GM12878 (cell line): ENCODE data around the gene MAPK8IP1. TPM values are rescaled to one million over a fixed set of nuclear protein-coding genes. Genes with fewer than 3 reads are reported as not detected.

Experiments used
- ATAC-seq: fragments of 200-7000 bp; cut with Tn5 transposase; 3 replicates; pipeline ENCODE4 v1.9.1; 2020; ENCODE audit warnings: mild to moderate bottlenecking, moderate library complexity
- BruUV-seq: library from RNA; stranded (reverse); fragments of 400-500 nt; replicated peaks from 2 replicates; lab custom pipeline; 2021; lab: Mats Ljungman, UMichigan
- CTCF ChIA-PET: fragments of 300-600 bp; sonication (Branson Sonifier 250); formaldehyde crosslinking; extraction: SDS; loops from one replicate; lab custom pipeline; 2021; ENCODE audit warnings: inconsistent platforms; lab: Yijun Ruan, JAX
- POLR2A ChIA-PET: fragments of 350-600 bp; formaldehyde crosslinking; extraction: SDS; loops from one replicate; lab custom pipeline; 2021; ENCODE audit warnings: inconsistent platforms; lab: Charles Lee
- RAD21 ChIA-PET: fragments of 300-600 bp; sonication (Branson Sonifier 250); formaldehyde crosslinking; loops from one replicate; lab custom pipeline; 2023; ENCODE audit warnings: antibody characterized with exemption; ENCODE audit not compliant: unreplicated experiment; lab: Charles Lee
- SMC1A ChIA-PET: fragments of 300-600 bp; sonication (Branson Sonifier 250); formaldehyde crosslinking; loops from one replicate; lab custom pipeline; 2023; ENCODE audit not compliant: unreplicated experiment, uncharacterized antibody; lab: Charles Lee
- DNase-seq: peaks from one replicate; pipeline ENCODE4 v3.0.0-alpha.2; 2011; ENCODE audit warnings: low read depth, low spot score
- FAIRE-seq: peaks from 3 replicates; lab custom pipeline; 2011; peaks lifted over from hg19 to GRCh38; lab: Jason Lieb, UNC
- H2AFZ ChIP-seq: 2 replicates; pipeline ENCODE4 v1.6.0; 2011; ENCODE audit warnings: low read depth, low read length, control low read depth; ENCODE audit not compliant: control insufficient read depth
- H3K27ac ChIP-seq: 2 replicates; pipeline ENCODE4 v1.5.1; 2011; ENCODE audit warnings: control low read depth; ENCODE audit not compliant: control insufficient read depth, insufficient read depth
- H3K27me3 ChIP-seq, 2 experiments: replicated peaks in 1 of 2; 2 replicates each; pipeline versions ENCODE4 v1.6.0 to v1.6.1; 2011; ENCODE audit warnings: low read length in 1 of 2; ENCODE audit not compliant: control insufficient read depth in 2 of 2, insufficient read depth in 2 of 2
- H3K36me3 ChIP-seq, 2 experiments: 2 replicates each; pipeline ENCODE4 v1.5.1; 2011; ENCODE audit warnings: low read length in 1 of 2; ENCODE audit not compliant: control insufficient read depth in 2 of 2, insufficient read depth in 2 of 2
- H3K4me1 ChIP-seq: 2 replicates; pipeline ENCODE4 v1.6.1; 2011; ENCODE audit warnings: mild to moderate bottlenecking, low read length, moderate library complexity, mixed read lengths; ENCODE audit not compliant: control insufficient read depth, insufficient read depth
- H3K4me2 ChIP-seq: 2 replicates; pipeline ENCODE4 v1.6.0; 2011; ENCODE audit warnings: control low read depth; ENCODE audit not compliant: control insufficient read depth, insufficient read depth
- H3K4me3 ChIP-seq: fragments of 200-600 bp; sonication (generic); 2 replicates; pipeline ENCODE4 v1.5.1; 2016
- H3K79me2 ChIP-seq: 2 replicates; pipeline ENCODE4 v1.6.0; 2011; ENCODE audit warnings: low read length; ENCODE audit not compliant: control insufficient read depth, insufficient read depth
- H3K9ac ChIP-seq: 2 replicates; pipeline ENCODE4 v1.8.0; 2011; ENCODE audit warnings: low read length, control low read depth, mixed read lengths; ENCODE audit not compliant: control insufficient read depth, insufficient read depth
- H3K9me3 ChIP-seq: replicated peaks from 3 replicates; pipeline ENCODE4 v1.5.1; 2011; ENCODE audit warnings: mild to moderate bottlenecking, low read length; ENCODE audit not compliant: control insufficient read depth, insufficient read depth
- H4K20me1 ChIP-seq: 2 replicates; pipeline ENCODE4 v1.6.0; 2011; ENCODE audit not compliant: control insufficient read depth, insufficient read depth
- BCL11A ChIP-seq: IDR thresholded peaks from 2 replicates; pipeline ENCODE4 v1.6.1; 2011; ENCODE audit warnings: low read depth, low read length
- BHLHE40 ChIP-seq, 2 experiments: fragments of 450-650 bp in 1 of 2; IDR thresholded peaks; 2 replicates each; pipeline ENCODE4 v1.6.1; 2011 to 2017; ENCODE audit warnings: low read depth in 2 of 2, borderline replicate concordance in 1 of 2, improper control_type of control experiment in 1 of 2, low read length in 1 of 2, mild to moderate bottlenecking in 1 of 2
- IKZF1 ChIP-seq: fragments of 450-650 bp; conservative IDR thresholded peaks from 2 replicates; pipeline ENCODE4 v1.6.1; 2017; ENCODE audit warnings: antibody characterized with exemption, mild to moderate bottlenecking
- SMAD5 ChIP-seq: IDR thresholded peaks from 2 replicates; pipeline ENCODE4 v1.6.1; 2016; ENCODE audit warnings: antibody characterized with exemption, low read depth
- TARDBP ChIP-seq: IDR thresholded peaks from 2 replicates; pipeline ENCODE4 v1.6.1; 2016; ENCODE audit warnings: borderline replicate concordance
- TCF12 ChIP-seq: IDR thresholded peaks from 2 replicates; pipeline ENCODE4 v1.6.1; 2011; ENCODE audit warnings: low read depth, mild to moderate bottlenecking, low read length
- TCF3 ChIP-seq: IDR thresholded peaks from 2 replicates; pipeline ENCODE4 v1.6.1; 2012; ENCODE audit warnings: low read depth, mild to moderate bottlenecking, low read length, borderline replicate concordance; ENCODE audit not compliant: insufficient read depth
- ZZZ3 ChIP-seq: IDR thresholded peaks from 2 replicates; pipeline ENCODE4 v1.6.1; 2011; ENCODE audit warnings: low read depth; ENCODE audit not compliant: control insufficient read depth, insufficient read length
- WGBS: methylation state at CpG from one replicate; pipeline ENCODE4 v1.1.6; 2016; ENCODE audit warnings: low lambda C conversion rate; ENCODE audit not compliant: insufficient replicate concordance, insufficient coverage; ENCODE audit errors: missing lambda C conversion rate; 5-methylcytosine and 5-hydroxymethylcytosine counted together
- in situ Hi-C: fragments of 300-500 bp; cut with MboI; formaldehyde crosslinking; loops from 9 replicates; pipeline ENCODE4 v1.14.3; 2018; ENCODE audit warnings: mixed read lengths
- intact Hi-C: fragments of 100-400 bp; cut with micrococcal nuclease; formaldehyde crosslinking; loops from one replicate; pipeline ENCODE4 v1.14.2; 2022; ENCODE audit not compliant: unreplicated experiment
- polyA plus RNA-seq, 11 experiments: library from polyadenylated mRNA; depleted of rRNA in 4 of 11; unstranded in 6 of 11; stranded (reverse) in 5 of 11; fragments of >200 nt; fragmentation: Nextera tagmentation in 4 of 11; fragmentation: Illumina TruSeq in 1 of 11; extraction: Ambion mirVana in 4 of 11; extraction: Trizol in 1 of 11; gene quantifications; 1 replicate in 1 of 11; 2 replicates in 10 of 11; pipeline versions ENCODE4 v1.2.1 to v1.2.3, GENCODE V29; 2011 to 2016; ENCODE audit warnings: inconsistent platforms in 2 of 11, missing spikeins in 2 of 11, low read depth in 1 of 11
- total RNA-seq, 4 experiments: library from RNA; depleted of rRNA in 3 of 4; stranded (reverse); fragments of >200 nt in 3 of 4; fragmentation: Illumina TruSeq in 1 of 4; extraction: Trizol in 1 of 4; gene quantifications; 2 replicates each; pipeline versions ENCODE4 v1.2.1 to v1.2.3, GENCODE V29; 2013 to 2021
- TF ChIP-seq, protein P1 (sequence below): IDR thresholded peaks from 2 replicates; pipeline ENCODE4 v1.6.1; 2012; ENCODE audit warnings: improper control_type of control experiment, low read depth, low read length; ENCODE audit not compliant: insufficient replicate concordance
- TF ChIP-seq, protein P2 (sequence below): IDR thresholded peaks from 2 replicates; pipeline ENCODE4 v1.6.1; 2012; ENCODE audit warnings: mild to moderate bottlenecking, low read depth, low read length
- TF ChIP-seq, protein P3 (sequence below): fragments of 450-650 bp; IDR thresholded peaks from 2 replicates; pipeline ENCODE4 v1.6.1; 2014; ENCODE audit warnings: mild to moderate bottlenecking

The MAPK8IP1 gene
- total and polyA plus RNA-seq, 10 of the 15 experiments (the other 5 are each of a cell fraction or from before 2014, with no cell fraction given) = 0.04 to 0.44 (median 0.11) TPM; not detected in 2

DNA sequence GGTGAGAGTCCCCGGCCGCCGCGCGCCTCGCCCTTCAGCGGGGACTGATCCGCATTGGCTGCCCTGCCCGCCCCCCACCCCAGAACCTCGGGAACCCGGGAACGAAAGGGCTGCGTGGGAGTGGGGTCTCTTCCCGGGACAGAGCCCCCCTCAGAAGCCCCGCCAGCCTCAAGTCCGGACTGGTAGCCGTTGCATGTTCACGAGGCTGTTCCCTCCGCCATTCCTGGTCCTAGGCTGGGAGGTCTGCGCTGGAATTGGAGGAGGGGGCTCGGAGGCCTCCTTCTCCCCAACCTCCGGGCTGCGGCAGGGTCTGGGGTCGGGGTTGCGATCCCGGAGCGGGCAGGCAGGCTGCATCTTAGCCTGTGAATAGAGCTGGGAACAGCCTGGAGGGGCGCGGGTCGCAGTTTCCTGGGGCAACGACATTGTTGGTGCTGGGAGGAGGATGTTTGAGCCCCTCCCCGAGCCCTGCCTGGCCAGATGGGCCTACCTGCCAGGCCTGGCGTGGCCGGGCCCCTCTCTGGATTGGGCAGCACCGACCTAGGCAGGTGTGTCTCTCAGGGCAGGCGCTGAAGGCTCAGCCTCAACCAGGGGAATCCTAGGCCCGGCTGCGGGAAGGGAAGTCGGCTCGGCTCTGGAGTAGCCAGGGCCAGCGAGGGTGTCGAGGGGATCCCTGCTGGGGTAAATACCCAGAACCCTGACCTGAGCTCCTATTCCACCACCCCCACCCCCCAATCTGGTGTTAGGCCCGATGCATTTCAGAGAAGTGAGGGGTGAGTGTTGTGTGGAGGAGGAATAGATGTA lies 670 bp downstream of the MAPK8IP1 start:
- 39% methylated on average over 43 of the region's 43 CpGs for WGBS
- Histone ChIP-seq H3K27me3 (no peaks in the 10 kb centered on the region), H3K4me1 (no peaks in the 10 kb centered on the region), H3K4me3 (peak overlapping the region; percentile 41; the same call in 1 of the 2 replicates), H3K27ac (no peak overlapping the region), H3K36me3 (no peaks in the 10 kb centered on the region), H3K79me2 (no peaks in the 10 kb centered on the region), H3K9ac (no peak overlapping the region), H3K4me2 (peak overlapping the region; percentile 68; the same call in 1 of the 2 replicates), H4K20me1 (peaks cover 3% of the 10 kb centered on the region; the same call in 1 of the 2 replicates), H3K9me3 (no peaks in the 10 kb centered on the region), H2AFZ (no peak overlapping the region)
- ATAC-seq = no peak
- ChIA-PET POLR2A (no interaction called here), SMC1A (interaction anchor here (0.9 kb wide), 1 partner anchor 44 kb away, joined by 3 read pairs; no protein-coding TSS in a partner anchor), RAD21 (no interaction called here), CTCF (no interaction called here)
- no peak for FAIRE-seq
- in situ Hi-C loops = no loop called here
- DNase-seq = no peak
- no TSS peak for BruUV-seq
- intact Hi-C loops = no loop called here
- TF ChIP-seq SMAD5 (no peak), BCL11A (no peak), TCF3 (no peak), TCF12 (no peak), IKZF1 (no peak), BHLHE40 (IDR thresholded peaks at IDR 0.05; ENCODE audit: borderline replicate concordance in 1 of 2, low read depth in 2 of 2, low read length in 1 of 2) (no peak), ZZZ3 (no peak), TARDBP (no peak)
- TF ChIP-seq, protein P1, sequence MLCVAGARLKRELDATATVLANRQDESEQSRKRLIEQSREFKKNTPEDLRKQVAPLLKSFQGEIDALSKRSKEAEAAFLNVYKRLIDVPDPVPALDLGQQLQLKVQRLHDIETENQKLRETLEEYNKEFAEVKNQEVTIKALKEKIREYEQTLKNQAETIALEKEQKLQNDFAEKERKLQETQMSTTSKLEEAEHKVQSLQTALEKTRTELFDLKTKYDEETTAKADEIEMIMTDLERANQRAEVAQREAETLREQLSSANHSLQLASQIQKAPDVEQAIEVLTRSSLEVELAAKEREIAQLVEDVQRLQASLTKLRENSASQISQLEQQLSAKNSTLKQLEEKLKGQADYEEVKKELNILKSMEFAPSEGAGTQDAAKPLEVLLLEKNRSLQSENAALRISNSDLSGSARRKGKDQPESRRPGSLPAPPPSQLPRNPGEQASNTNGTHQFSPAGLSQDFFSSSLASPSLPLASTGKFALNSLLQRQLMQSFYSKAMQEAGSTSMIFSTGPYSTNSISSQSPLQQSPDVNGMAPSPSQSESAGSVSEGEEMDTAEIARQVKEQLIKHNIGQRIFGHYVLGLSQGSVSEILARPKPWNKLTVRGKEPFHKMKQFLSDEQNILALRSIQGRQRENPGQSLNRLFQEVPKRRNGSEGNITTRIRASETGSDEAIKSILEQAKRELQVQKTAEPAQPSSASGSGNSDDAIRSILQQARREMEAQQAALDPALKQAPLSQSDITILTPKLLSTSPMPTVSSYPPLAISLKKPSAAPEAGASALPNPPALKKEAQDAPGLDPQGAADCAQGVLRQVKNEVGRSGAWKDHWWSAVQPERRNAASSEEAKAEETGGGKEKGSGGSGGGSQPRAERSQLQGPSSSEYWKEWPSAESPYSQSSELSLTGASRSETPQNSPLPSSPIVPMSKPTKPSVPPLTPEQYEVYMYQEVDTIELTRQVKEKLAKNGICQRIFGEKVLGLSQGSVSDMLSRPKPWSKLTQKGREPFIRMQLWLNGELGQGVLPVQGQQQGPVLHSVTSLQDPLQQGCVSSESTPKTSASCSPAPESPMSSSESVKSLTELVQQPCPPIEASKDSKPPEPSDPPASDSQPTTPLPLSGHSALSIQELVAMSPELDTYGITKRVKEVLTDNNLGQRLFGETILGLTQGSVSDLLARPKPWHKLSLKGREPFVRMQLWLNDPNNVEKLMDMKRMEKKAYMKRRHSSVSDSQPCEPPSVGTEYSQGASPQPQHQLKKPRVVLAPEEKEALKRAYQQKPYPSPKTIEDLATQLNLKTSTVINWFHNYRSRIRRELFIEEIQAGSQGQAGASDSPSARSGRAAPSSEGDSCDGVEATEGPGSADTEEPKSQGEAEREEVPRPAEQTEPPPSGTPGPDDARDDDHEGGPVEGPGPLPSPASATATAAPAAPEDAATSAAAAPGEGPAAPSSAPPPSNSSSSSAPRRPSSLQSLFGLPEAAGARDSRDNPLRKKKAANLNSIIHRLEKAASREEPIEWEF = no peak
- TF ChIP-seq, protein P2, sequence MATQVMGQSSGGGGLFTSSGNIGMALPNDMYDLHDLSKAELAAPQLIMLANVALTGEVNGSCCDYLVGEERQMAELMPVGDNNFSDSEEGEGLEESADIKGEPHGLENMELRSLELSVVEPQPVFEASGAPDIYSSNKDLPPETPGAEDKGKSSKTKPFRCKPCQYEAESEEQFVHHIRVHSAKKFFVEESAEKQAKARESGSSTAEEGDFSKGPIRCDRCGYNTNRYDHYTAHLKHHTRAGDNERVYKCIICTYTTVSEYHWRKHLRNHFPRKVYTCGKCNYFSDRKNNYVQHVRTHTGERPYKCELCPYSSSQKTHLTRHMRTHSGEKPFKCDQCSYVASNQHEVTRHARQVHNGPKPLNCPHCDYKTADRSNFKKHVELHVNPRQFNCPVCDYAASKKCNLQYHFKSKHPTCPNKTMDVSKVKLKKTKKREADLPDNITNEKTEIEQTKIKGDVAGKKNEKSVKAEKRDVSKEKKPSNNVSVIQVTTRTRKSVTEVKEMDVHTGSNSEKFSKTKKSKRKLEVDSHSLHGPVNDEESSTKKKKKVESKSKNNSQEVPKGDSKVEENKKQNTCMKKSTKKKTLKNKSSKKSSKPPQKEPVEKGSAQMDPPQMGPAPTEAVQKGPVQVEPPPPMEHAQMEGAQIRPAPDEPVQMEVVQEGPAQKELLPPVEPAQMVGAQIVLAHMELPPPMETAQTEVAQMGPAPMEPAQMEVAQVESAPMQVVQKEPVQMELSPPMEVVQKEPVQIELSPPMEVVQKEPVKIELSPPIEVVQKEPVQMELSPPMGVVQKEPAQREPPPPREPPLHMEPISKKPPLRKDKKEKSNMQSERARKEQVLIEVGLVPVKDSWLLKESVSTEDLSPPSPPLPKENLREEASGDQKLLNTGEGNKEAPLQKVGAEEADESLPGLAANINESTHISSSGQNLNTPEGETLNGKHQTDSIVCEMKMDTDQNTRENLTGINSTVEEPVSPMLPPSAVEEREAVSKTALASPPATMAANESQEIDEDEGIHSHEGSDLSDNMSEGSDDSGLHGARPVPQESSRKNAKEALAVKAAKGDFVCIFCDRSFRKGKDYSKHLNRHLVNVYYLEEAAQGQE = no peak
- TF ChIP-seq, protein P3, sequence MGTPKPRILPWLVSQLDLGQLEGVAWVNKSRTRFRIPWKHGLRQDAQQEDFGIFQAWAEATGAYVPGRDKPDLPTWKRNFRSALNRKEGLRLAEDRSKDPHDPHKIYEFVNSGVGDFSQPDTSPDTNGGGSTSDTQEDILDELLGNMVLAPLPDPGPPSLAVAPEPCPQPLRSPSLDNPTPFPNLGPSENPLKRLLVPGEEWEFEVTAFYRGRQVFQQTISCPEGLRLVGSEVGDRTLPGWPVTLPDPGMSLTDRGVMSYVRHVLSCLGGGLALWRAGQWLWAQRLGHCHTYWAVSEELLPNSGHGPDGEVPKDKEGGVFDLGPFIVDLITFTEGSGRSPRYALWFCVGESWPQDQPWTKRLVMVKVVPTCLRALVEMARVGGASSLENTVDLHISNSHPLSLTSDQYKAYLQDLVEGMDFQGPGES = no peak
